Kidney capillary endothelial cell (primary cell): ENCODE data around the gene EXOSC7.

ENCODE experiments used
- DNase-seq: peaks from one replicate; pipeline ENCODE4 v3.0.0-alpha.2; 2018; ENCODE audit warnings: low spot score

The EXOSC7 gene

GRCh38 chr3:44993471-44994205 is 17.6 kb downstream of the EXOSC7 start:
- no peak for DNase-seq

DNA sequence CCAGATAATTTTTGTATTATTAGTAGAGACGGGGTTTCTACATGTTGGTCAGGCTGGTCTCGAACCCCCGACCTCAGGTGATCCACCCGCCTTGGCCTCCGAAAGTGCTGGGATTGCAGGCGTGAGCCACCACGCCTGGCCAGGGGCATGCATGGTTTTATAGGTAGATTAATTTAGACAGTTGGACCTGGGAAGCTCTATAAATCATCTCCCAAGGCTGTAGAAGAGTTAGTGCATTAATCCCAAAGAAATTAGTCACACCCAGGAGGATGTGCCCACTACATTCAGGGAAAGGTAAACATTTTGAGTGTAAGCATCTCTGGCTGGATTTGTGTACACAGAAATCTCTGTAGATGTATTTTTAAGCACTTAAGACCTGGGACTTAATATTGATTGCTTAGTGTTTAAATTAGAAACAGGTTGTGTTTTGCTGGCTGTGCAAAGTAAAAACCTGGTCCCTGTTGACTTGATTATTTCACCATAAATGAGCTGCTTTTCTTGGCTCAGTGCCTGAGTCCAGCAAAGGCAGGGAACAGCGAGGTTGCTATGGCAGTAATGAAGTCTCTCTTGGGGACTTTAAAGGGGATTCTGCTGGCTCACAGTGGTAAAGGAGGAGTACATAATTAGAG is 19.2 kb downstream of the EXOSC7 start:
- no peak for DNase-seq

DNA sequence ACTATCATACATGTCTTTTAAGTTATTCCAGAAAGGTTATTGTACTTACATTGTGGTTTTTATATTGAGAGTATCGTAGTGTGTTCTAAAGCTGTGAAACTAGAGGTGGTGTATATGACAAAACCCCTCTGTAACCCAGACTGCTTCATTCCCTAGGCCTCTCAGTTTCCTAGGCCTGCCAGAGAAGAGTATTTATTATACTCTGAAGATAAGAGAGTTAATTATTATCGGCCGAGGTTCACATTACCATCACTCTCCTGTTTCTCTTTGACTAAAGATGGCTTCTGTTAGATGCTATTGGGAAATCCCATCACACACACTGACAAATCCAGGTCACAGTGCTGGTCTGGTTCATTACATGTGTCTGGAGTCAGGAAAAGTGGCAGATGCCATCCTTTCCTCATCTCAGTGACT is 20.5 kb downstream of the EXOSC7 start:
- no peak for DNase-seq

- DNase-seq: no peak
Observed at GRCh38 chr3:44999782-45000181, 23.7 kb downstream of the EXOSC7 start.

- DNase-seq: no peak
Observed at GRCh38 chr3:45000823-45001222, 24.8 kb downstream of the EXOSC7 start.

DNA sequence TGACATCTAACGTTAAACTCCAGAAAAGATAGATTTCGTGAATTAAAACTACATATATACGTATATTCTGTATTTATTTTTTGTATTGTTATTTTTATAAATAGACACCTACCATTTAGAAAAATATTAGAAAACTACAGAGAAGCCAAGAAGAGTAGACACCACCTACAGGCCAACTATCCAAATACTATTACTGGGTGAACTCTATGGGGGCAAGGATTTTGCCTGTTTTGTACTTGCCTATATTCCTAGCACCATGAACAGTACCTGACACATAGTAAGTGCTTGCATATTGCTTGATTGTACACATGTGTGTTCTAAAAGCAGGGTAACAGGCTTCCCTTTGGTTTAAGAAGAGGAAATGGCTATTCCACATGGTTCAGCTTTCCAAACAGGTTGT is 25.7 kb downstream of the EXOSC7 start:
- DNase-seq: no peak

DNA sequence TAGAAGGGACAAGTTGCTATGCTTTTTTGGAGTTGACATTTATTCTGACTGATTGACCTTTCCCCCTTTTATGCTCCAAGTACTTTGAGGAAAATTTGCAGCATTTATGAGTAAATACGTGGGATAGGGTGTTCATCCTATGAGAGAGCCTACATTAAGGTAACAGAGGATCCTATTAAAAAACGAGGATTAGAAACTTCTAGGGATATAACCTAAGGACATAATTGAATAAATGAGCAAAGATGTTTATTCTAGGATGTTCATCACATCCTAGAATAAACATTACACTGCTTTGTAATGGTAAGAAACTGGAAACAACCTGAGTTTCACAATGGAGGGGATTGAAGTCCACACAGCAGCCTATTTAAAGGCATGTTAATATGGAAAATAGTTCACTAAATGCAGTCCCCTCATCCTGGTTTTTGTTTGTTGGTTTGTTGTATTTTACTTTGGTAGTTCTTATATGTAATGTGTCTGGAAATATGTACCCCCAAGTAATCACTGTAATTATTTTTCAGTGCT is 26.2 kb downstream of the EXOSC7 start:
- DNase-seq: no peak

GRCh38 chr3:45002720-45003119 is 26.7 kb downstream of the EXOSC7 start:
- no peak for DNase-seq

DNA sequence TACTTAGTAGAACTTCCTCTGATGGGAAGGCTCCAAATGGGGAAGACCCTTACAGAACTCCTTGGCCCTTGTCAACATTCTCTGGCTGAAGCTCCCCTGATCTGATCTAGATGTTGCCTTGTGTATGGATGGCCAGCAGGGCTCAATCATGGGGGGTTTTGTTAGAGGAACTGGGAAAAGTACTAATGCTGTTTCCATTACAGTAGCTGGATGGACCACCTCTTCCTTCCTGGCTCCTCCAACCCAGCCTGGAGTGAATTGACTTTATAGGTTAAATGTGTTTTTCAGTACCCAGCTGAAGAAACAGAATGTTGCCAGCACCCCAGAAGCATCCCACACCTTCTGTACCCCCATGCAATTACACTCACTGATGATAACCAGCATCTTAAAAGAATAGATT is 27.4 kb downstream of the EXOSC7 start:
- no peak for DNase-seq

DNA sequence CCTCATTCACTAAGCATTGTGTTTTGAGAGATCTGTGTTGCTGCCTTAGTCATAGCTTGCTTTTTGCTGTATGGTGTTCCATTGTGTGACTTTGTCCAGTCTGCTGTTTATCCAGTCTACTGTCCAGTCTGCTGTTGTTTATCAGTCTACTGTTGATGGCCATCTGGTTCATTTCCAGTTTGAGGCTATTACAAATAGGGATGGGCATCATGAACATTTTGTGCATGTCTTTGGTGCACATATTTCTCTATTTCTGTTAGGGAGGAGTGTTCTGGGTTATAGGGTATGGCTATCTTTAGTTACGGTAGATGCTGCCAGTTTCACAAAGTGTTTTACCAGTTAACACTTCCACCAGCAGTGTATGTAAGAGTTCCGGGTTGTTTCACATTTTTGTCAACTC is 27.8 kb downstream of the EXOSC7 start:
- DNase-seq: no peak

GRCh38 chr3:45007091-45007490 is 31.0 kb downstream of the EXOSC7 start:
- DNase-seq: no peak

DNA sequence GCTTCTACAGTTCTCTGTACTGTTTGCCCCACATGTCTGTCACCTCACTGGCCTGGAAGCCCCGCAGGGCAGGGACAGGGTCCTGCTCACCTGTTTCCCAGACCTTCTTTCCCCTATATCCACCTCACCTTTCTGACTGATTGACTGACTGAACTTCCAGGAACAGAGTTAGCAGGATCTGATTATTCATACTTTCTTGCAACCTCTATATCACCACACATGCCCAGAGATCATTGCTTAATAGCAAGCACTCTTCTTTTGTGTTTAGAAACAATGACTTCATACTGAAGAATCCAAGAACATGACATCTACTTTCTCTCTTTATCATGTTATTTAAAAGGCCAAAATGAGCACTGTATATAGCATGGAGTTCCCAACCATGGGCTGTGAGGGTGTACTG is 32.1 kb downstream of the EXOSC7 start:
- DNase-seq: no peak

DNA sequence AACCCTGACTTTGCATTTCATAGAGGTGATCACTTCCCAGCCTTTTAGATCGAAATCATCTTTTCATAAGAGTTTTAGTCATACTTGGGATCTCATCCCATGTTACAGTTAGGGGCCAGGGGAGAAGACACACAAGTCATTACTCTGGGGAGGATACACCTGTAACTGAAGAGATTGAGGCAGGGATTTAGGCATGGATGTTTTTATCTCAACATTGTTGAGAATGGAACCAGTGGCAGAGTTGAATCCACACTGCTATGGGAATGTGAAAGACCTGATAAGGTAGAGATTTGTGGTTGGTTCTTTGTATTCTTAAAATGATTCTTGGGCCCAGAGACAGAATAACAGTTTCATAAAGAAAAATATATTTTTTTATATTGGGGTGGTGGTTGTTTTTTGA is 33.8 kb downstream of the EXOSC7 start:
- DNase-seq: no peak

DNA sequence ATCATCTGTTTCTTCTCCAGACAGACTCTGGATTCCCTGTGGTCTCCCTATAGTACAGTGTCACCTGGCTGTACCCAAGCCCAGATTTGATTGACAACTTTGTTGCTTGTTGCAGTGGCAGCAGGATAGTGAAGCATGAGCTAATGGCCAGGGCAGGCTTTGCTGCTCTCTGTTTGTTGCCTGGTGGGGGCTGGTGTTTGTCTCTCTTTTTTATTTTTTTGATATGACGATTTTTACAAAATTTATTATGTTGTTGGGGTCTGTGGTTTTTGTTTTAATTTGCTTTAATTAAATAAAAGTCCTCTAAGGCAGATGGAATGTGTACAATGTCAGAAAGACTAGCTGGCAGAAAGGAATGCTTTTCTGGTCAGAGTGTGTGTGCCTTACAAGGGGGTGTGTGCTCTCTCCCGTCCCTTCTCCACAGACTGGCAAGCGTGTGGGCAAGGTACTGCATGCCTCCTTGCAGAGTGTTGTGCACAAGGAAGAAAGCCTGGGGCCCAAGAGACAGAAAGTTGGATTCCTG is 34.8 kb downstream of the EXOSC7 start:
- no peak for DNase-seq

GRCh38 chr3:45011756-45012508 is 35.9 kb downstream of the EXOSC7 start:
- DNase-seq: peak; percentile 89

GRCh38 chr3:45012577-45012976 is 36.5 kb downstream of the EXOSC7 start:
- DNase-seq: no peak

DNA sequence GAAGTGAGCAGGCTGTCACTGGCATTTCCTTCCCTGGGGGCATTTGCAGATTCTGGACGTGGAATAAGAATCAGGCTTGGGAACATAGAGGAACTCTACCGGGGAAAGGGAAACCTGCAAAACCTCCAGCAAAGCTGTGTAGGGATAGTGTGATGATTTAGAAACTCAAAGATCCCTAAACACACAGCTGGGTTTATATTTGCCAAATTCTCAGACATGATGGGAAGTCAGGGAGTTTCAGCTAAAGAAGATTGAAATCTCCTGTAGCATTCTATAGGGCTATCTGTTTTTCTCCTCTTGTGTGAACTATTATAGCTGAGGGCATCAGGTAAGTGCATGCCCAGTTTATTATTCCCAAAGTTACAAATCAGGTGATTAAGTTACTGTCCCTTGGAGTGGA is 40.9 kb downstream of the EXOSC7 start:
- no peak for DNase-seq

GRCh38 chr3:45017821-45018220 is 41.8 kb downstream of the EXOSC7 start:
- no peak for DNase-seq

- no peak for DNase-seq
Observed at GRCh38 chr3:45020534-45020933, 44.5 kb downstream of the EXOSC7 start.

DNA sequence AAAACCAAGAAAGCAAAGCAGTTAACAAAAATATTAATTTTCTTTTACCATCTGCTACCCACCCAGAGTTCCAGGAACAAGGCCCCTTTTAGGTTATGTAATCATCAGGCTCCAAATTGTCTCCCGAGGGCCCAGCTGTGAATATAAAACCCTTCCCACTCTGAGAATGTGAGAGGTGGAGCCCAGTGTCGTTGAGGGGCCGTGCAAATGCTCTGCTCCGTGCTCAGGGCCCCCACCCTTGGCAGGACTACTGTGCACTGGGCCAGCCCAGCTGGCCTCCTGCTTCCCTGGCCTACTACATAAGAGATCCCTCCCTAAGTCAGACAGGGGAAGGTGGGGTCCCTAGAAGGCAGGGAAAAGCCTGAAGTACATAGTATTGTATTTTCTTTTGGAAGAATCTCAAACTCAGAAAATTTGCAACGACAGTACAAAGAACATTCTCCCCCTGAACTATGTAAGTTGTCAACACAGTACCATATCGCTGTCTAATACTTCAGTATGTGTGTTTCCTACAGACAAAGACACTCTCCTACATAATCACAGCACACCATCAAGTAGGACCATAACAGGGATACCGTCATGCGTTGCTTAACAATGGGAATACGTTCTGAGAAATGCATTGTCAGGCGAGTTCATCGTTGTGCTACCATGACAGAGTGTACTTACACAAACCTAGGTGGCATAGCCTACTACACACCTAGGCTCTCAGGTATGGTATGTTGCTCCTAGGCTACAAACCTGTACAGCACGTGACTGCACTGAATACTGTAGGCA is 45.7 kb downstream of the EXOSC7 start:
- DNase-seq: no peak

GRCh38 chr3:45023675-45024074 is 47.6 kb downstream of the EXOSC7 start:
- no peak for DNase-seq
